ENCODE data around the gene IL27RA. TPM values are rescaled to one million over a fixed set of nuclear protein-coding genes. Genes with fewer than 3 reads are reported as not detected.

IL27RA gene
- total RNA-seq, result 1 to 10 TPM in 3 of 4 donors, under 1 TPM in 1; 0.37 to 2.1 (median 1.5) TPM

- intact Hi-C loops (cut with DNase I; ENCODE audit: low total_unique reads) (no loop called here), in situ Hi-C loops (cut with MboI; ENCODE audit: low pct_ligation_motif_present in 1 of 4, low pct_unique_long_range_greater_than_20kb in 1 of 4, low sequenced_read_pairs in 3 of 4) (no loop called here)
- peak; percentile 75 for DNase-seq
- Histone ChIP-seq H3K27ac (peak within 1 kb of the TSS; percentile 62 to 76 (median 69)), H3K9me3 (no peaks in the 10 kb centered on the region), H3K36me3 (no peaks in the 10 kb centered on the region), H3K27me3 (no peaks in the 10 kb centered on the region), H3K4me3 (peak within 1 kb of the TSS; percentile 33 to 64 (median 51)), H3K4me1 (peaks cover 0 to 15% (median 10%) of the 10 kb centered on the region in 4 donors)
- peak; percentile 33 for TF ChIP-seq POLR2A (IDR thresholded peaks at IDR 0.05)
- TF ChIP-seq EP300 (IDR thresholded peaks at IDR 0.05; ENCODE audit: low read depth), result no peak
- peak; percentile 48 to 68 (median 56) for TF ChIP-seq CTCF (IDR thresholded peaks at IDR 0.05)
- peak in 1 of 3 donors; percentile 23 for TF ChIP-seq POLR2AphosphoS5 (IDR thresholded peaks at IDR 0.05)
- 0% methylated on average over 37 of the region's 63 CpGs; no CpG with 5 or more reads in 1 of the 2 donors for WGBS, 2 donors (ENCODE audit: low coverage in 1 of 2)
Observed at GRCh38 chr19:14031719-14032480, at the start of gene IL27RA. Gene IL27RA, plus strand, starts transcription at chr19:14031762. Its CDS starts 111 bp downstream, at chr19:14031873.

DNA sequence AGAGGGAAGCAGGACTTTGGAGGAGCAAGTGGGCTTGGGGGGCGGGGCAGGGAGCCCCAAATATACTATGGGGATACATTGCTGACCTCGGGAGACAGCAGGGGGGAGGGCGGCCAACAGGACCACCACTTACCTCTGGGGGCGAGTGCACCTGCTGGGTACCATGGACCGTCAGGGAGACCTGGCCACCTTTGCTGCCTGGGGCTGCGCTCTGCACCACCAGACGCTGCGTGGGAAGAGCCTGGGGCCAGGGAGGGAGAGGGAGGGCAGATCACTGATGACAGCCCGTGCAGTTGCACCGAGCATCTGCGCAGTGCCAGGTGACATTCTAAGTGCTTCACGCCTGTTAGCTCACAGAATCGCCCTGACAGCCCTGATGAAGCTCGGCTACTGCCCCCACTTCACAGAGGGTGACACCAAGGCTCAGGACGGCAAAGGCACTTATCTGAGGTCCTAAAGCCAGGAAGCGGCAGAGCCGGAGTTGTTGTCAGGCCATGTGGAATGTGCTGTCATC, 49.5 kb upstream of the IL27RA start:
- no peak overlapping the region for H3K27ac ChIP-seq
- in situ Hi-C loops (cut with MboI; ENCODE audit: low pct_ligation_motif_present in 1 of 4, low pct_unique_long_range_greater_than_20kb in 1 of 4, low sequenced_read_pairs in 3 of 4) (no loop called here), intact Hi-C loops (cut with DNase I; ENCODE audit: low total_unique reads) (no loop called here)
- no peak for DNase-seq
- 87 to 92% methylated on average over 3 to 17 of the region's 17 CpGs for whole genome bisulfite sequencing, 2 donors (ENCODE audit: low coverage in 1 of 2)
- no peaks in the 10 kb centered on the region for H3K36me3 ChIP-seq
- H3K27me3 ChIP-seq, result no peaks in the 10 kb centered on the region
- no peak overlapping the region for H3K4me3 ChIP-seq
- no peaks in the 10 kb centered on the region for H3K9me3 ChIP-seq
- TF ChIP-seq POLR2A (IDR thresholded peaks at IDR 0.05) (no peak), POLR2AphosphoS5 (IDR thresholded peaks at IDR 0.05) (no peak), CTCF (IDR thresholded peaks at IDR 0.05) (no peak), EP300 (IDR thresholded peaks at IDR 0.05; ENCODE audit: low read depth) (no peak)
- peaks cover 15 to 32% (median 23%) of the 10 kb centered on the region in 4 donors for H3K4me1 ChIP-seq

DNA sequence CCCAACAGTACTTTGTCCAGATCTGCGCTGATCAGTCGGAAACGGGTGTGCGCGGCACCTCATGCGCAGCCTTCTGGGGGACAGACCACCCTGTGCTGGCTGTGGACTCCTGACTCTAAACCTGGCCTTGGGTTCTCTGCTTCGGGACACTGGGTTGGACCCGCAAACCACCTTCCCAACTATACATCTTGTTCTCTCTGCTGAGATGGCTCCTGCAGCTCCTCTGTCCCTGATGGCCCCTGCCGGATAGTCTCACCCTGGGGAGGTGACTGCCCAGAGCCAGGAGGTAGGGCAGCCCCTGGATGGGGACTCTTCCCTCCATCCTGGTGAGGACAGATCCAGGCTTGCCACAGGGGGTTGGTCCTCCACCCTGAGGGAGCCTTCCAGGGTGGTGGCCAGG, 48.8 kb upstream of the IL27RA start:
- Histone ChIP-seq H3K4me3 (no peak overlapping the region), H3K27me3 (no peaks in the 10 kb centered on the region), H3K27ac (no peak overlapping the region), H3K36me3 (no peaks in the 10 kb centered on the region), H3K4me1 (peaks cover 18 to 36% (median 26%) of the 10 kb centered on the region in 4 donors), H3K9me3 (no peaks in the 10 kb centered on the region)
- WGBS, 2 donors (ENCODE audit: low coverage in 1 of 2), result 94 to 100% methylated on average over 1 to 9 of the region's 9 CpGs
- DNase-seq, result no peak
- in situ Hi-C loops (cut with MboI; ENCODE audit: low pct_ligation_motif_present in 1 of 4, low pct_unique_long_range_greater_than_20kb in 1 of 4, low sequenced_read_pairs in 3 of 4), result no loop called here
- TF ChIP-seq POLR2AphosphoS5 (IDR thresholded peaks at IDR 0.05), result no peak
- no peak for TF ChIP-seq EP300 (IDR thresholded peaks at IDR 0.05; ENCODE audit: low read depth)
- TF ChIP-seq POLR2A (IDR thresholded peaks at IDR 0.05), result no peak
- TF ChIP-seq CTCF (IDR thresholded peaks at IDR 0.05), result no peak
- intact Hi-C loops (cut with DNase I; ENCODE audit: low total_unique reads), result no loop called here

DNA sequence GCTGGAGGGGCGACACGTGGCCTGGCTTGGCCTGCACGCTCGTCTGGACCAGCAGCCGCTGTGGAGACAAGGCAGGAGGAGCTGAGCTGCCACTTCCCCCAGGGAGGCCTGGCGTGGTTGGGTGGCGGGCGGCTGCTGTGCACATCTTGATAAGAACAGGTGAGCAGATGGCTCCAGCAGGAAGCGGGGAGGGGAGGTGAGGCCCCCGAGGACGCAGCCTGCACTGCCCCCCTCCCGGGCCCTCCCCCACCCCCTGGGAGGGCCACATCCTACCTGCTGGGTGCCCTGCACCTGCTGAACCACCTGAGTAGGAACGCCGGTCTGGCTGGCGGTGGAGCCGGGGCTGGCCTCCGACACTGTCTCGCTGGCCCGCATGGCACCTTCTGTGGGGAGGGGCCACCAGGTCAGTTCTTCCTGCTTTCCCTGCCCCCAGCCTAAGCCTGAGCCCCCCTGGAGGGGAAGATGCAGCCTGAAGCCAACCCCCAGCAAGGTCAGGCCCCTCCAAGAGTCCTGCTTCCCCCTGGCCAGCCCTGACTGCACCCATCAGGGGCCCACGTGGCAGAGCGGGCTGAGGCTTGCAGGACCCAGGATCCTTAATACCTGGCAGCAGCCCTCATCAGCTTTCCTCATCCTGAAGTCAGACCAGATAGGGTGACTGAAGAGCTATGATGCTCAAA, 48.2 kb upstream of the IL27RA start:
- 97% methylated on average over 11 of the region's 21 CpGs; no CpG with 5 or more reads in 1 of the 2 donors for WGBS, 2 donors (ENCODE audit: low coverage in 1 of 2)
- Histone ChIP-seq H3K4me3 (no peak overlapping the region), H3K9me3 (no peaks in the 10 kb centered on the region), H3K4me1 (peaks cover 18 to 34% (median 25%) of the 10 kb centered on the region in 4 donors), H3K36me3 (no peaks in the 10 kb centered on the region), H3K27me3 (no peaks in the 10 kb centered on the region), H3K27ac (no peak overlapping the region)
- intact Hi-C loops (cut with DNase I; ENCODE audit: low total_unique reads) (no loop called here), in situ Hi-C loops (cut with MboI; ENCODE audit: low pct_ligation_motif_present in 1 of 4, low pct_unique_long_range_greater_than_20kb in 1 of 4, low sequenced_read_pairs in 3 of 4) (no loop called here)
- TF ChIP-seq POLR2A (IDR thresholded peaks at IDR 0.05), result no peak
- TF ChIP-seq EP300 (IDR thresholded peaks at IDR 0.05; ENCODE audit: low read depth), result no peak
- no peak for TF ChIP-seq POLR2AphosphoS5 (IDR thresholded peaks at IDR 0.05)
- TF ChIP-seq CTCF (IDR thresholded peaks at IDR 0.05), result no peak
- DNase-seq, result no peak
